OCI-LY1 (cell line): Measurements from ENCODE around the gene FAM120A.

Experiments
- CTCF ChIP-seq: fragments of 200-600 bp; sonication (generic), shearing (Covaris generic); IDR thresholded peaks from 2 replicates; pipeline ENCODE4 v1.5.1; 2017; ENCODE audit warnings: mild to moderate bottlenecking, antibody characterized with exemption, low read length, moderate library complexity, mixed read lengths
- EZH2 ChIP-seq: fragments of 200-600 bp; sonication (generic), shearing (Covaris generic); IDR thresholded peaks from 2 replicates; pipeline ENCODE4 v1.8.0; 2017; ENCODE audit warnings: borderline replicate concordance, mixed run types, mild to moderate bottlenecking, antibody characterized with exemption, low read length, moderate library complexity, mixed read lengths

GRCh38 chr9:93587284-93587650, 135.8 kb downstream of the FAM120A start:
- TF ChIP-seq CTCF (no peak), EZH2 (no peak)
